Thyroid gland (tissue), 4 donors: ENCODE measurements around the gene WDR7. TPM values are rescaled to one million over a fixed set of nuclear protein-coding genes. Genes with fewer than 3 reads are reported as not detected.

Experiments used
- DNase-seq, 2 donors: peaks; one replicate each; pipeline ENCODE4 v3.0.0-alpha.2; 2019
- H3K27ac ChIP-seq, 3 donors: fragments of 200-600 bp; sonication (generic); 1 replicate in 2 of 3; 2 replicates in 1 of 3; pipeline ENCODE4 v1.5.1; 2016 to 2019; ENCODE audit warnings: mild to moderate bottlenecking in 1 of 3, moderate library complexity in 1 of 3
- H3K27me3 ChIP-seq: fragments of 200-600 bp; sonication (generic); one replicate; pipeline ENCODE4 v1.5.1; 2019
- H3K36me3 ChIP-seq, 2 donors: fragments of 200-600 bp; sonication (generic); one replicate each; pipeline ENCODE4 v1.5.1; 2016 to 2019
- H3K4me1 ChIP-seq, 2 donors: fragments of 200-600 bp; sonication (generic); one replicate each; pipeline ENCODE4 v1.5.1; 2017 to 2019
- H3K4me3 ChIP-seq, 3 donors: fragments of 200-600 bp; sonication (generic); replicated peaks in 1 of 3; 1 replicate in 2 of 3; 2 replicates in 1 of 3; pipeline ENCODE4 v1.5.1; 2016; ENCODE audit warnings: mild to moderate bottlenecking in 1 of 3
- H3K9me3 ChIP-seq: fragments of 200-600 bp; sonication (generic); one replicate; pipeline ENCODE4 v1.5.1; 2017
- CTCF ChIP-seq, 6 experiments: fragments of 200-600 bp in 3 of 6; fragments of 450-650 bp in 3 of 6; sonication (generic) in 3 of 6; IDR thresholded peaks; one replicate each; pipeline ENCODE4 v1.5.1; 2016 to 2019; ENCODE audit warnings: antibody characterized with exemption in 6 of 6, mild to moderate bottlenecking in 2 of 6, inconsistent platforms in 1 of 6, moderate library complexity in 1 of 6
- POLR2A ChIP-seq, 2 donors: fragments of 450-650 bp; IDR thresholded peaks; one replicate each; pipeline ENCODE4 v1.6.1; 2017; ENCODE audit warnings: antibody characterized with exemption in 2 of 2, mild to moderate bottlenecking in 2 of 2, moderate library complexity in 1 of 2
- WGBS, 2 donors: methylation state at CpG; one replicate each; pipeline ENCODE4 v1.1.5; 2017; 5-methylcytosine and 5-hydroxymethylcytosine counted together
- intact Hi-C: fragments of 100-400 bp; cut with DNase I; formaldehyde crosslinking; loops from one replicate; pipeline ENCODE4 v1.15.1; 2023
- total RNA-seq, 4 donors: library from RNA; depleted of rRNA; stranded (reverse); fragments of >200 nt; gene quantifications; one replicate each; pipeline ENCODE4 v1.2.3, GENCODE V29; 2016

The WDR7 gene
- total RNA-seq, 4 donors from 2014 or later, result 42.0 to 88.8 (median 49.6) TPM

- 68 to 70% methylated on average over 3 of the region's 3 CpGs for WGBS, 2 donors
- no peaks in the 10 kb centered on the region for H3K4me1 ChIP-seq
- H3K27ac ChIP-seq, result no peak overlapping the region
- H3K9me3 ChIP-seq, result no peaks in the 10 kb centered on the region
- intact Hi-C loops, result no loop called here
- TF ChIP-seq CTCF (IDR thresholded peaks at IDR 0.05), result no peak
- no peak for TF ChIP-seq POLR2A (IDR thresholded peaks at IDR 0.05)
- no peaks in the 10 kb centered on the region for H3K36me3 ChIP-seq
- no peak overlapping the region for H3K4me3 ChIP-seq
- no peak for DNase-seq
- no peaks in the 10 kb centered on the region for H3K27me3 ChIP-seq
Measured at GRCh38 chr18:57080479-57080878, 429.3 kb downstream of the WDR7 start.

- H3K27me3 ChIP-seq, result no peaks in the 10 kb centered on the region
- no peaks in the 10 kb centered on the region for H3K36me3 ChIP-seq
- no peak for DNase-seq
- WGBS, 2 donors, result 84 to 90% methylated on average over 10 of the region's 10 CpGs
- no peaks in the 10 kb centered on the region for H3K4me1 ChIP-seq
- no peaks in the 10 kb centered on the region for H3K9me3 ChIP-seq
- no peak overlapping the region for H3K27ac ChIP-seq
- no peak for TF ChIP-seq CTCF (IDR thresholded peaks at IDR 0.05)
- no peak for TF ChIP-seq POLR2A (IDR thresholded peaks at IDR 0.05)
- intact Hi-C loops, result no loop called here
- no peak overlapping the region for H3K4me3 ChIP-seq
Measured at GRCh38 chr18:57081899-57082298, 430.7 kb downstream of the WDR7 start.

- no peak for TF ChIP-seq CTCF (IDR thresholded peaks at IDR 0.05)
- TF ChIP-seq POLR2A (IDR thresholded peaks at IDR 0.05), result no peak
- H3K27ac ChIP-seq, result no peak overlapping the region
- H3K4me1 ChIP-seq, result no peaks in the 10 kb centered on the region
- no peaks in the 10 kb centered on the region for H3K36me3 ChIP-seq
- no peaks in the 10 kb centered on the region for H3K27me3 ChIP-seq
- H3K9me3 ChIP-seq, result no peaks in the 10 kb centered on the region
- H3K4me3 ChIP-seq, result no peak overlapping the region
- no peak for DNase-seq
- 92 to 95% methylated on average over 2 of the region's 2 CpGs for WGBS, 2 donors
- intact Hi-C loops, result no loop called here
Measured at GRCh38 chr18:57083485-57083884, 432.3 kb downstream of the WDR7 start.

- H3K9me3 ChIP-seq, result no peaks in the 10 kb centered on the region
- no peaks in the 10 kb centered on the region for H3K36me3 ChIP-seq
- TF ChIP-seq CTCF (IDR thresholded peaks at IDR 0.05) (no peak), POLR2A (IDR thresholded peaks at IDR 0.05) (no peak)
- intact Hi-C loops, result no loop called here
- H3K27me3 ChIP-seq, result no peaks in the 10 kb centered on the region
- no peak for DNase-seq
- H3K4me1 ChIP-seq, result no peaks in the 10 kb centered on the region
- WGBS, 2 donors, result 55 to 65% methylated on average over 11 of the region's 11 CpGs
- no peak overlapping the region for H3K27ac ChIP-seq
- no peak overlapping the region for H3K4me3 ChIP-seq
Measured at GRCh38 chr18:57084331-57085271, 433.4 kb downstream of the WDR7 start.

- Histone ChIP-seq H3K4me3 (no peak overlapping the region), H3K36me3 (no peaks in the 10 kb centered on the region), H3K27ac (no peak overlapping the region), H3K9me3 (no peaks in the 10 kb centered on the region), H3K4me1 (no peaks in the 10 kb centered on the region), H3K27me3 (no peaks in the 10 kb centered on the region)
- WGBS, 2 donors, result 83% methylated on average over 7 of the region's 7 CpGs
- TF ChIP-seq POLR2A (IDR thresholded peaks at IDR 0.05) (no peak), CTCF (IDR thresholded peaks at IDR 0.05) (no peak)
- no peak for DNase-seq
- intact Hi-C loops, result no loop called here
Measured at GRCh38 chr18:57085371-57085770, 434.2 kb downstream of the WDR7 start.
